B cell (primary cell): Measurements from ENCODE around the gene KCNH5. TPM values are rescaled to one million over a fixed set of nuclear protein-coding genes. Genes with fewer than 3 reads are reported as not detected.

ENCODE experiments used
- ATAC-seq: fragments of 200-7000 bp; cut with Tn5 transposase; one replicate; pipeline ENCODE4 v1.10.0; 2021; ENCODE audit warnings: low read depth, mild to moderate bottlenecking, moderate number of reproducible peaks, moderate library complexity
- CTCF ChIA-PET: fragments of 350-600 bp; sonication (Branson Sonifier 250); formaldehyde crosslinking; loops from one replicate; lab custom pipeline; 2021; ENCODE audit warnings: antibody characterized with exemption, inconsistent platforms; lab: Charles Lee
- POLR2A ChIA-PET: fragments of 350-600 bp; sonication (Branson Sonifier 250); formaldehyde crosslinking; loops from one replicate; lab custom pipeline; 2021; ENCODE audit warnings: antibody characterized with exemption; lab: Charles Lee
- DNase-seq: peaks from one replicate; pipeline ENCODE4 v3.0.0; 2013
- H2AFZ ChIP-seq: 2 replicates; pipeline ENCODE4 v1.6.1; 2012; ENCODE audit warnings: mild to moderate bottlenecking, low read depth, low read length; ENCODE audit not compliant: insufficient read depth, poor library complexity, severe bottlenecking
- H3K27ac ChIP-seq, 2 donors: 1 replicate in 1 of 2; 2 replicates in 1 of 2; pipeline ENCODE4 v1.5.1; 2012 to 2013; ENCODE audit warnings: low read length in 2 of 2, mild to moderate bottlenecking in 2 of 2, moderate library complexity in 1 of 2
- H3K27me3 ChIP-seq, 4 experiments: fragments of 200-600 bp in 1 of 4; sonication (generic) in 1 of 4; replicated peaks in 1 of 4; 1 replicate in 2 of 4; 2 replicates in 2 of 4; pipeline versions ENCODE4 v1.6.1 to v1.7.0; 2013 to 2016; ENCODE audit warnings: low read length in 3 of 4, mild to moderate bottlenecking in 2 of 4, mixed read lengths in 1 of 4, moderate library complexity in 1 of 4; ENCODE audit not compliant: insufficient read depth in 4 of 4, control insufficient read depth in 3 of 4; ENCODE audit errors: control extremely low read depth in 1 of 4
- H3K36me3 ChIP-seq, 2 experiments: replicated peaks in 1 of 2; 1 replicate in 1 of 2; 2 replicates in 1 of 2; pipeline versions ENCODE4 v1.6.1 to v1.7.1; 2013; ENCODE audit warnings: low read length in 1 of 2; ENCODE audit not compliant: insufficient read depth in 2 of 2, control insufficient read depth in 1 of 2; ENCODE audit errors: control extremely low read depth in 1 of 2, extremely low read depth in 1 of 2
- H3K4me1 ChIP-seq, 2 donors: fragments of 200-600 bp in 1 of 2; sonication (generic) in 1 of 2; 1 replicate in 1 of 2; 2 replicates in 1 of 2; pipeline versions ENCODE4 v1.5.1 to v1.6.1; 2013 to 2017; ENCODE audit warnings: low read length in 2 of 2; ENCODE audit not compliant: control insufficient read depth in 2 of 2, insufficient read depth in 2 of 2
- H3K4me2 ChIP-seq: replicated peaks from 2 replicates; pipeline ENCODE3; 2012; ENCODE audit warnings: mild to moderate bottlenecking, low read depth, low read length; ENCODE audit not compliant: poor library complexity, severe bottlenecking
- H3K4me3 ChIP-seq, 5 experiments: fragments of 200-600 bp in 1 of 5; sonication (generic) in 1 of 5; 1 replicate in 3 of 5; 2 replicates in 2 of 5; pipeline versions ENCODE4 v1.5.1 to v1.7.0; 2011 to 2016; ENCODE audit warnings: low read length in 4 of 5, mild to moderate bottlenecking in 4 of 5, low read depth in 2 of 5, control low read depth in 1 of 5, moderate library complexity in 1 of 5; ENCODE audit not compliant: insufficient read depth in 1 of 5; ENCODE audit errors: control extremely low read depth in 1 of 5, extremely low read depth in 1 of 5
- H3K79me2 ChIP-seq: fragments of 200-600 bp; sonication (generic); one replicate; pipeline ENCODE4 v1.6.0; 2016; ENCODE audit warnings: low read length; ENCODE audit not compliant: control insufficient read depth, insufficient read depth
- H3K9ac ChIP-seq: fragments of 200-600 bp; sonication (generic); 2 replicates; pipeline ENCODE4 v1.6.1; 2017; ENCODE audit warnings: mild to moderate bottlenecking, low read length, moderate library complexity
- H3K9me3 ChIP-seq, 3 donors: one replicate each; pipeline versions ENCODE4 v1.6.1 to v1.7.1; 2013; ENCODE audit warnings: low read length in 2 of 3; ENCODE audit not compliant: control insufficient read depth in 2 of 3, insufficient read depth in 1 of 3; ENCODE audit errors: control extremely low read depth in 1 of 3
- H4K20me1 ChIP-seq: 2 replicates; pipeline ENCODE4 v1.6.0; 2012; ENCODE audit warnings: mild to moderate bottlenecking, low read length; ENCODE audit not compliant: insufficient read depth, control insufficient read depth, poor library complexity, severe bottlenecking
- H3K27ac Mint-ChIP-seq: one replicate; pipeline ENCODE4 v1.8.0; 2021; ENCODE audit warnings: mixed read lengths
- H3K27me3 Mint-ChIP-seq: one replicate; pipeline ENCODE4 v1.8.0; 2021; ENCODE audit warnings: mixed read lengths
- H3K4me1 Mint-ChIP-seq: one replicate; pipeline ENCODE4 v1.8.0; 2021; ENCODE audit warnings: mixed read lengths
- H3K4me3 Mint-ChIP-seq: one replicate; pipeline ENCODE4 v1.8.0; 2021; ENCODE audit warnings: mixed read lengths
- H3K9me3 Mint-ChIP-seq: one replicate; pipeline ENCODE4 v1.8.0; 2022; ENCODE audit warnings: mixed read lengths; ENCODE audit not compliant: insufficient read depth
- EZH2 ChIP-seq: IDR thresholded peaks from 2 replicates; pipeline ENCODE4 v1.6.1; 2012; ENCODE audit warnings: borderline replicate concordance, low read depth, mild to moderate bottlenecking, moderate library complexity, low read length; ENCODE audit not compliant: insufficient read depth, poor library complexity, severe bottlenecking
- WGBS: methylation state at CpG from one replicate; pipeline ENCODE4 v1.1.5; 2013; ENCODE audit warnings: missing lambda C conversion rate; ENCODE audit not compliant: insufficient coverage; 5-methylcytosine and 5-hydroxymethylcytosine counted together
- intact Hi-C: fragments of 100-400 bp; cut with micrococcal nuclease; formaldehyde crosslinking; loops from one replicate; pipeline ENCODE4 v1.10.0; 2022
- polyA plus RNA-seq: library from polyadenylated mRNA; depleted of rRNA; stranded (reverse); fragments of >200 nt; gene quantifications from 2 replicates; pipeline ENCODE4 v1.2.3, GENCODE V29; 2012
- total RNA-seq, 2 donors: library from RNA; stranded (reverse); fragments of 120-200 nt in 1 of 2; gene quantifications; 1 replicate in 1 of 2; 2 replicates in 1 of 2; pipeline versions ENCODE4 v1.2.3 to v1.2.4, GENCODE V29; 2013 to 2022
- TF ChIP-seq, protein P1 (sequence below): fragments of 200-600 bp; IDR thresholded peaks from one replicate; pipeline ENCODE4 v1.8.0; 2022; ENCODE audit warnings: antibody characterized with exemption, mild to moderate bottlenecking

KCNH5 gene
- total and polyA plus RNA-seq, 2 donors (not counting 1 experiment from before 2014, with no cell fraction given): not detected

DNA sequence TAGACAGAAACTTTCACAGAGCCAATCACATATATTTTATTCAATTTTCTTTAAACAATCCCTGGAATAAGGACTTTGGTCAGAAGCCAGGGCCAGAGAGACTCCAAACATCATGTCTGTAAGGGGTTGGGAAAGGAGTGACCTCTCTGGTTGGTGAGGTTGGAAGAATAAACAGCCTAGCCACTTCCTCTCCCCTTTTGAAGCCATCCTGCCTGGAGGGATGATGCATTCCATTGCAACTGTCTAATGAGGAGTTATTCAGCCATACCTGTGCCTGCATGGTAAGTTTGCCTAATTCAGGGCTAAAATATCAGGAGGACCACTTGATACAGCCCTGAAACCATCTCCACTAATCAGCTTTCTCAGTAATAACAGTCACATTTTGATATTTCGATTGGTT is 299.8 kb downstream of the KCNH5 start:
- Mint-ChIP-seq H3K4me3 (no peak overlapping the region), H3K4me1 (no peaks in the 10 kb centered on the region), H3K9me3 (no peaks in the 10 kb centered on the region), H3K27ac (no peak overlapping the region), H3K27me3 (no peaks in the 10 kb centered on the region)
- Histone ChIP-seq H3K79me2 (no peaks in the 10 kb centered on the region), H3K4me2 (no peak overlapping the region), H2AFZ (no peak overlapping the region), H4K20me1 (no peaks in the 10 kb centered on the region), H3K36me3 (no peaks in the 10 kb centered on the region), H3K27ac (no peak overlapping the region), H3K4me3 (no peak overlapping the region), H3K9me3 (no peaks in the 10 kb centered on the region), H3K27me3 (no peaks in the 10 kb centered on the region), H3K9ac (no peak overlapping the region), H3K4me1 (no peaks in the 10 kb centered on the region)
- ChIA-PET POLR2A (no interaction called here), CTCF (no interaction called here)
- ATAC-seq: no peak
- DNase-seq: no peak
- intact Hi-C loops: no loop called here
- no CpG with 5 or more reads among the region's 1 CpG for WGBS
- TF ChIP-seq, protein P1, sequence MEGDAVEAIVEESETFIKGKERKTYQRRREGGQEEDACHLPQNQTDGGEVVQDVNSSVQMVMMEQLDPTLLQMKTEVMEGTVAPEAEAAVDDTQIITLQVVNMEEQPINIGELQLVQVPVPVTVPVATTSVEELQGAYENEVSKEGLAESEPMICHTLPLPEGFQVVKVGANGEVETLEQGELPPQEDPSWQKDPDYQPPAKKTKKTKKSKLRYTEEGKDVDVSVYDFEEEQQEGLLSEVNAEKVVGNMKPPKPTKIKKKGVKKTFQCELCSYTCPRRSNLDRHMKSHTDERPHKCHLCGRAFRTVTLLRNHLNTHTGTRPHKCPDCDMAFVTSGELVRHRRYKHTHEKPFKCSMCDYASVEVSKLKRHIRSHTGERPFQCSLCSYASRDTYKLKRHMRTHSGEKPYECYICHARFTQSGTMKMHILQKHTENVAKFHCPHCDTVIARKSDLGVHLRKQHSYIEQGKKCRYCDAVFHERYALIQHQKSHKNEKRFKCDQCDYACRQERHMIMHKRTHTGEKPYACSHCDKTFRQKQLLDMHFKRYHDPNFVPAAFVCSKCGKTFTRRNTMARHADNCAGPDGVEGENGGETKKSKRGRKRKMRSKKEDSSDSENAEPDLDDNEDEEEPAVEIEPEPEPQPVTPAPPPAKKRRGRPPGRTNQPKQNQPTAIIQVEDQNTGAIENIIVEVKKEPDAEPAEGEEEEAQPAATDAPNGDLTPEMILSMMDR: no peak
- TF ChIP-seq EZH2: no peak

DNA sequence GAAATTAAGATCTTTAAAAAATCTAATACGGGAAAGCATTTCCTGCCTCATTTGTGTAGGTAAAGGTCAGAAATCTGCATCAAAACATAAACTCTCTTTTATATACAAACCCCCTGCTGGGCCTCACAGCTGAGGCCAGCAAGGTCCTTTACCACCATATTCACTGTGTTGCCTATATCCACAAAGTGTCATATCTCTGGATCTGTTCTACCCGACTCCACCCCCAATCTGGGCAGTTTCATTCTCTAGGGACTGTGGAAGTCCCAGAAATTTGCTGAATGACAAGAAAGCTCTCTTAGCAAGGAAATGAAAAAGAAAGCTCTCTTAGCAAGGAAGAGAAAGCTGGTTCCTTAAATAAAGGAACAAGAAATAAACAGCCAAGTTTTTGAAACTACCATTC is 301.7 kb downstream of the KCNH5 start:
- TF ChIP-seq, protein P1: no peak
- TF ChIP-seq EZH2: no peak
- intact Hi-C loops: no loop called here
- Histone ChIP-seq H3K27ac (no peak overlapping the region), H3K4me1 (no peaks in the 10 kb centered on the region), H3K4me3 (no peak overlapping the region), H2AFZ (no peak overlapping the region), H3K36me3 (no peaks in the 10 kb centered on the region), H3K9ac (no peak overlapping the region), H3K9me3 (no peaks in the 10 kb centered on the region), H4K20me1 (no peaks in the 10 kb centered on the region), H3K79me2 (no peaks in the 10 kb centered on the region), H3K27me3 (no peaks in the 10 kb centered on the region), H3K4me2 (no peak overlapping the region)
- WGBS: 33% methylated on average over 1 of the region's 2 CpGs
- ATAC-seq: no peak
- Mint-ChIP-seq H3K4me1 (no peaks in the 10 kb centered on the region), H3K27ac (no peak overlapping the region), H3K9me3 (peaks cover 3% of the 10 kb centered on the region), H3K4me3 (no peak overlapping the region), H3K27me3 (no peaks in the 10 kb centered on the region)
- DNase-seq: no peak
- POLR2A ChIA-PET: no interaction called here
- CTCF ChIA-PET: no interaction called here
